Fibroblast of villous mesenchyme (primary cell): ENCODE measurements around the gene TATDN2. TPM values are rescaled to one million over a fixed set of nuclear protein-coding genes. Genes with fewer than 3 reads are reported as not detected.

ENCODE experiments used
- DNase-seq: peaks from one replicate; pipeline ENCODE4 v3.0.0-alpha.2; 2010; ENCODE audit warnings: low read depth
- H3K4me3 ChIP-seq: 2 replicates; pipeline ENCODE4 v1.5.1; 2011; ENCODE audit warnings: low read depth, mild to moderate bottlenecking, low read length
- total RNA-seq: library from RNA; depleted of rRNA; stranded (reverse); fragments of >200 nt; gene quantifications from 2 replicates; pipeline ENCODE4 v1.2.3, GENCODE V29; 2012
- TF ChIP-seq, protein P1 (sequence below): IDR thresholded peaks from 2 replicates; pipeline ENCODE4 v1.5.1; 2012; ENCODE audit warnings: low read depth, mild to moderate bottlenecking, low read length; ENCODE audit not compliant: insufficient read depth

Gene TATDN2
- total RNA-seq, 1 donor: 16.0 TPM

DNA sequence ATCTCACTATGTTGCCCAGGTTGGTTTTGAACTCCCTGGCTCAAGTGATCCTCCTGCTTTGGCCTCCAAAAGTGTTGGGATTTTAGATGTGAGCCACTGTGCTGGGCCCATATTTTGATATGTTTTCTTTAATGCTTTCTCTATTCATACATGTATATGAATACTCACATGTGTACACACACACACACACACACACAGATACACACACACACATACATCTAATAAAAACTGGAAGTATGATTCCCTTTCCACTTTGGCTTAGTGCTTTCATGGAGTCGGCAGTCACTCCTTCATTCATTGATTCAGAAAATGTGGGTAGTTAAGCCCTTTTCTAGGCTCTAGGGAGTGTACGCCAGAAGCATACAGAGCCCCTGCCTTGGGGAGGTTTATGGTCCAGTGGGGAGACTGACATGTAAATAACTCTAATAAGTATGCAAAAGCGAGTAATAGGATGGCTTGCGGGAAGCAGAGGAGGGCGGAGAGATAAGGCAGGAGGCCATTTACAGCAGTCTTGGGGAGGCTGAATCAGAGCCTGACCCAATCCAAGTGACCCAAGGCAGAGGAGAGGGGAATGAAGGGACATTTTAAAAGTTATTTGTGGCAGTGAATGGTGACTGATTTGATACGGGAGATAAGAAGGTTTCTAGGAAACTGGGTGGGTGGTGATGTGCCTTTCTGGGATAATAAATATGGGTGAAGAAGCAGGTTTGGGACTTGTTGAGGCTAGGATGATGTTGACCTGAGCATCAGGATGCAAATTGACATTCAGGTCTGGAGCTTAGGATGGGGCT lies 32.5 kb upstream of the TATDN2 start:
- TF ChIP-seq, protein P1, sequence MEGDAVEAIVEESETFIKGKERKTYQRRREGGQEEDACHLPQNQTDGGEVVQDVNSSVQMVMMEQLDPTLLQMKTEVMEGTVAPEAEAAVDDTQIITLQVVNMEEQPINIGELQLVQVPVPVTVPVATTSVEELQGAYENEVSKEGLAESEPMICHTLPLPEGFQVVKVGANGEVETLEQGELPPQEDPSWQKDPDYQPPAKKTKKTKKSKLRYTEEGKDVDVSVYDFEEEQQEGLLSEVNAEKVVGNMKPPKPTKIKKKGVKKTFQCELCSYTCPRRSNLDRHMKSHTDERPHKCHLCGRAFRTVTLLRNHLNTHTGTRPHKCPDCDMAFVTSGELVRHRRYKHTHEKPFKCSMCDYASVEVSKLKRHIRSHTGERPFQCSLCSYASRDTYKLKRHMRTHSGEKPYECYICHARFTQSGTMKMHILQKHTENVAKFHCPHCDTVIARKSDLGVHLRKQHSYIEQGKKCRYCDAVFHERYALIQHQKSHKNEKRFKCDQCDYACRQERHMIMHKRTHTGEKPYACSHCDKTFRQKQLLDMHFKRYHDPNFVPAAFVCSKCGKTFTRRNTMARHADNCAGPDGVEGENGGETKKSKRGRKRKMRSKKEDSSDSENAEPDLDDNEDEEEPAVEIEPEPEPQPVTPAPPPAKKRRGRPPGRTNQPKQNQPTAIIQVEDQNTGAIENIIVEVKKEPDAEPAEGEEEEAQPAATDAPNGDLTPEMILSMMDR: no peak
- no peak overlapping the region for H3K4me3 ChIP-seq
- DNase-seq: no peak

- DNase-seq: no peak
- TF ChIP-seq, protein P1: no peak
- H3K4me3 ChIP-seq: no peak overlapping the region
These were observed 30.9 kb upstream of the TATDN2 start for GRCh38 chr3:10217359-10217758.

DNA sequence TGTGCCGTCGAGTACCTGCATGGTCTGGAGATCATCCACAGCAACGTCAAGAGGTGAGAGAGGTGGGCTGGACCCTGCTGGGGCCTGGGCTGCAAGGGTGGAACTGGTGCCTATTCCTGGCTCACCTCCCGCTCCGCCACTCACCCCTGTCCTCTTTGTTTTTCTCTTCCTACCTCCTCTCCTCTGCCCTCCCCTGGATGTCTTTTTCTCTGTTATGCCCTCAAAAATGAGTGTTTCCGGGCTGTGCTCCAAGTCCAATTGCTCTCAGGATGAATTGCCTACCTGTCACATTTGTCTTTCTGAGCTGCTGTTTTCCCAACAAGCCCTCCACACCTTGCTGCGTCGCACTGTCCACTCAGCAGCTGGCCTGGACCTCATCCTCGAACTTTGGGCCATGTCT lies 28.5 kb upstream of the TATDN2 start:
- H3K4me3 ChIP-seq: no peak overlapping the region
- TF ChIP-seq, protein P1: no peak
- no peak for DNase-seq

DNA sequence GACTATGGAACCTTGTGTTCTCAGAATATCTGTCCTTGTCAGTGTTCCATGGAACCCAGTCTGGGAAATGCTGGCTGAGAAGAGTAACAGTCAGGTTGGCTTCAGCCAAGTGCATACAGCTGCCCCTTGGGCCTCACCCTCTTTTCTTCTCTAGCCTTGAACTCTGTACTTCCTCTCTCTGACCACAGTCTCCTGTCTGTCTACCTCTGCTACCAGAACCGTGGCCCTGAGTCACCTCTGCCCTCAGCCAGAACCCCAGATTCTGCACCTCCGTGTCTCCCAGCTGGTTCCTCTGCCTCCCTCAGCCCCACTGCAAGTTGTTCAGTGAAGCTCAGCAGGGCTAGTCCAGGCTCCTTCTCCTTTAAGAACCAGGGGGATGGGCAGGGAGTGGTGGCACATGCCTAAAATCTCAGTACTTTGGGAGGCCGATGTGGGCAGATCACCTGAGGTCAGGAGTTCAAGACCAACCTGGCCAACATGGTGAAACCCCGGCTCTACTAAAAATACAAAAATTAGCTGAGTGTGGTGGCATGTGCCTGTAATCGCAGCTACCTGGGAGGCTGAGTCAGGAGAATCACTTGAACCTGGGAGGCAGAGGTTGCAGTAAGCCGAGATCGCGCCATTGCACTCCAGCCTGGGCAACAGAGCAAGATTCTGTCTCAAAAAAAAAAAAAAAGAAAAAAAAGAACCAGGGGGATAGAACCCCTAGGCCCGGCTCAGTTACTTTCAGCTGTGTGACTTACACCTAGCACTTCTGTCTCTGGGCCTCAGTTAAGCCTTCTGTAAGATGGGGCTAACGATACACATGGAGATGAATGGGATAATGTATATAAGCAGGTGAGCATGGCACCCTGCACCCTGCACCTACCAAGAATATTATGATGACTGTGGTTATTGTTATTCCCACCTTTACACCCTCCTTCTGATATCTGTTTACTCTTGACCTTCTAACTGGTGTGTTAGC lies 24.3 kb upstream of the TATDN2 start:
- TF ChIP-seq, protein P1: no peak
- H3K4me3 ChIP-seq: no peak overlapping the region
- no peak for DNase-seq

GRCh38 chr3:10224794-10225665 lies 23.2 kb upstream of the TATDN2 start:
- DNase-seq: peak; percentile 65
- TF ChIP-seq, protein P1: peak; percentile 81
- H3K4me3 ChIP-seq: no peak overlapping the region

DNA sequence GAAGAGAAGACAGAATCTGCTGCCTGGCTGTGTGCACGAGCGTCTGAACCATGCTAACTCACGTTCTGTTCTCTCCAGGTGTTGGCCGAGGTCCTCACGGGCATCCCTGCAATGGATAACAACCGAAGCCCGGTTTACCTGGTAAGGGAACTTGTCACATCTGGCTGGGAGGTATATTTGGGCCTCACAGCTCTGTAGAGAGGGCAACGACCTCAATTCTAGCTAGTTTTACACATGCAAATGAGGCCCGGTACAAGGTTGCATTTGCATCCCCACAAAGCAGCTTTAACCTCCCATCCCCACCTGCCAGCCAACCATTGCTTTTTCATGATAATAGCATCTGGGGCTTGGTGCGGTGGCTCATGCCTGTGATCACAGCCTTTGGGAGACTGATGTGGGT lies 22.0 kb upstream of the TATDN2 start:
- TF ChIP-seq, protein P1: no peak
- H3K4me3 ChIP-seq: no peak overlapping the region

More for the DNA sequence above, 22.0 kb upstream of the TATDN2 start:
- no peak for DNase-seq
